HG03103 (cell line): Measurements from ENCODE around the gene ZNF683.
"Not testable (repeated sequence)": the region's sequence is repeated elsewhere in the genome, so short reads cannot be mapped to it uniquely, and the experiment has no call there.

ENCODE experiments used
- ATAC-seq: cut with Tn5 transposase; IDR thresholded peaks from one replicate; pipeline ENCODE4 v1.9.1; 2021; ENCODE audit warnings: low read depth; ENCODE audit not compliant: unreplicated experiment

ZNF683 gene

GRCh38 chr1:26372611-26373010, at the start of gene ZNF683:
Gene ZNF683 (minus strand): TSS chr1:26372750. CDS start chr1:26368571, 4,179 bp downstream.
- not testable (repeated sequence) for ATAC-seq

GRCh38 chr1:26419494-26419893, 46.9 kb upstream of the ZNF683 start:
- ATAC-seq = no peak

GRCh38 chr1:26418865-26419349, 46.4 kb upstream of the ZNF683 start:
- no peak for ATAC-seq

DNA sequence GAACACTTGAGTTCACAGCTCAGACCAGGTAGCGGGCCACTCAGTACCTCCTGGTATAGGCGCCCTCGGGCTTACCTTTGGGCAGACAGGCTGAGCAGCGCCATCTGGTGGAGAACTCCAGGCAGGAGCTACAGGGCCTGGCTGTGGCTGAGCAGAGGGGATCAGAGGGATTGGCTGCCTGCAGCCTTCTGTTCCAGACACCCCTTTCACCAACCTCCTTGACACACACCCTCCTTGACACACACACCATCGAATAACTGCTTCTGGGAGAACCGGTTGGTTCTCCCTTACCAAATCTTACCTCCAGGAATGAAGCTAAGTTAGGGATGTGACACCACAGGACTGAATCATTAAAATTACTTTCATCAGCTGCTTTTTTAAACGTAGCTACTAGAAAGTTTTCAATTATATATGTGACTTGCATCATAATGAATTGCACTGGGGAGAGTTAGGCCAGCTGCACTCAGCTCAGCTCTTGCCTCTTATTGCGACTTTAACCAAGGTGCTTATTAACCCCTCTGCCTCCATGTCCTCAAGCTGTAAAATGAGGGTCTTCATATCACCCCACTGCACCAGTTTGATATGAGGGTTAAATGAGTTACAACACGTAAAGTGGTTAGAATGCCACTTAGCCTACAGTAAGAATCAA, 44.7 kb upstream of the ZNF683 start:
- no peak for ATAC-seq

DNA sequence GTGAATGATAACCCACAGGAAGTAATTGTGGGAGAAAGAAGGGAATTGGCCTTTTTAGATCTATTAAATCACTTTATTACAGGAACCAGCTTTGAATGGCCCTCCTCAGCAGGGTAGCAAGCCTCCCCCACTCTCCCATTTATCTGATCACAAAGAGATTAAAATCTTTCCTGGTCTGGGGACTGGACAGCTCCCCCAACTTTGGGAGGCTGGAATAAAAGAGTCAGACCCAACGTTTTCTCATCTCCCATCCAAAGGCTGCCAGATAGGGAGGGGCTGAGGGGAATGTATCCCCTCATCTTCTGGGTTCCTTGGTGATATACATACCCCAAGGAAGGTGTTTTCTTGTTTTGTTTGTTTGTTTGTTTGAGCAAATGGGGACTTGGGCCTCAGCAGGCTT, 40.5 kb upstream of the ZNF683 start:
- no peak for ATAC-seq

GRCh38 chr1:26412180-26412840, 39.8 kb upstream of the ZNF683 start:
- ATAC-seq = no peak

GRCh38 chr1:26411624-26412074, 39.1 kb upstream of the ZNF683 start:
- ATAC-seq = no peak

GRCh38 chr1:26410706-26411623, 38.4 kb upstream of the ZNF683 start, which contains the start of gene LIN28A:
Gene LIN28A (plus strand): TSS chr1:26410817. CDS start chr1:26410892, 75 bp downstream.
- ATAC-seq = no peak

DNA sequence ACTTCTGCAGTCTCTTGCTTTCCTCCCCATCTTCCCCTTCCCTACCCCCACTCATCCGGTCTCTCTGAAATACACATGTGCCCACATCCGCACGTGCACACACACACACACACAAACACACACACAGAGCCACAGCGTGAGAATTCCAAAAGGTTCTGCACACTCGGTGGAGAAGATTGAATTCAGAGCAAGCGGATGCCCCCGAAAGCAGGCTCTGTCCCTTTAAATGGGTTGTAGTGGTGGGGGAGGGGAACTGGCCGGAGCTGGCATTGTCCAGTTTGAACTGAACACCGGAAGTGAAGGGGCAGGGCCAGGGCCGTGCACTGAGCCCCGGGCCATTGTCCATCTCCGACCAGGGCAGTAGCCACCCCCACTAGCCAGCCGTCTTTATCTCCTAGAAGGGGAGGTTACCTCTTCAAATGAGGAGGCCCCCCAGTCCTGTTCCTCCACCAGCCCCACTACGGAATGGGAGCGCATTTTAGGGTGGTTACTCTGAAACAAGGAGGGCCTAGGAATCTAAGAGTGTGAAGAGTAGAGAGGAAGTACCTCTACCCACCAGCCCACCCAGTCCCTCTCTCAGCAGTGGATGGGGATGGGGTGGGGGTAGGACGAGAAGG, 36.7 kb upstream of the ZNF683 start:
- no peak for ATAC-seq

DNA sequence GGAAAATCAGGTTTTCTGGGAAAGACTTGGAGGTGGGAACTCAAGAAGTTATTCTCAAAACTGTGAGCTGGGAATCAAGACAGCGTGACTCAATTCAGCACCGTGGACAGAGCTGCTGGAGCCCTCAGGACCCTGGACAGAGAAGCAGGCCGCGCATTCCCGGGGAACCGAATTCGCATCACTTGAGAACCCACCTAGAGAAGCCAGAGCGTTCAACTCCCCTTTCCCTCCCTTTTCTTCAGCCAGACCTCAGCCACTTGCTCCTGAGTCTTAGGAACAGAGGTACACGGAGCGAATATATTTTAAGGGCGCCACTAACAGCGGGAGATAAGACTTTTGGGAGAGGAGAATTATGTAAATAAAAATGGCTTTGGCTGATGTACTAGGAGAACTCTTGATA, 36.1 kb upstream of the ZNF683 start:
- ATAC-seq = no peak

GRCh38 chr1:26405281-26405915, 32.8 kb upstream of the ZNF683 start:
- ATAC-seq = no peak

GRCh38 chr1:26404641-26405040, 32.1 kb upstream of the ZNF683 start:
- ATAC-seq = no peak

DNA sequence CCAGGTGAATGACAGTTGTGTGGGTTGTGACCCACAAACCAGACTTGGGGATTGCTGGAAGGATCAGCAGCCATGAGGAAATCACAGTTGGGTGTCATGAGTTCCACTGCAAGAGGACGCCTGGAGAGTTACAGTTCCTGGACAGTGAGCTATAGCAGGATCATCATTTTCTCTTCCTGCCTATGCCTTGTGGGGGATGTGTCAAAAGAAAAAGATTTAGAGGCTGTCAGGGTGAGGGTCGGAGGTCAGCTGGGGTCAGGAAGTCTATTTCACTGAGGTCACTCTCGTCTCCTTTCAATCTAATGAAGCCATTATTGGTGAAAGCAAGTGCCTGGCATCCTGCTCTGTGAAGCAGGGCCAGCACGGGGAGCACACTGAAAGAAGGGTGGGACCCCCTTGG, 31.1 kb upstream of the ZNF683 start:
- no peak for ATAC-seq

GRCh38 chr1:26401891-26402290, 29.3 kb upstream of the ZNF683 start:
- no peak for ATAC-seq

GRCh38 chr1:26399034-26399433, 26.5 kb upstream of the ZNF683 start:
- ATAC-seq = no peak

GRCh38 chr1:26395754-26396153, 23.2 kb upstream of the ZNF683 start:
- no peak for ATAC-seq

DNA sequence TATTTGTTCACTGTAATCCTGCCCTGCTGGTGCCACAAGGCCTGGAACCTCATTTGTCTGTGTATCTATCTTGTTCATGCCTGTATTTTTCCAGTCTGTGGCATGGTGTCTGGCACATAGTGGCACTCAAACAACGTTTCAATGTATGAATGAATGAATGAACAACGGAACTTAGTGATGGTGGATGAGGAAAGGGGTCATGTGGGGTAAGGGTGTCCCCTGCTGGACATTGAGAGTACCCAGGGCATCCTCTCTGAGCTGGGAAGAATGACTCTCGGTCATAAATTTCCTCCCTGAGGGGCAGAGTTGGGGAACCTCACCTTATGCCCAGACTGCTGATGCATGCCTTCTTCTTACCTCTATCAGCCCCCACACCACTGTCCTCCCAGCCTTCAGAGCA, 18.9 kb upstream of the ZNF683 start:
- no peak for ATAC-seq

- ATAC-seq = no peak
Measured at GRCh38 chr1:26389604-26390247, 17.2 kb upstream of the ZNF683 start.

GRCh38 chr1:26388791-26389445, 16.4 kb upstream of the ZNF683 start:
- no peak for ATAC-seq
